ENCODE results near the gene USP50.
"Not testable (repeated sequence)": the region's sequence is repeated elsewhere in the genome, so short reads cannot be mapped to it uniquely, and the experiment has no call there.

Gene USP50

DNA sequence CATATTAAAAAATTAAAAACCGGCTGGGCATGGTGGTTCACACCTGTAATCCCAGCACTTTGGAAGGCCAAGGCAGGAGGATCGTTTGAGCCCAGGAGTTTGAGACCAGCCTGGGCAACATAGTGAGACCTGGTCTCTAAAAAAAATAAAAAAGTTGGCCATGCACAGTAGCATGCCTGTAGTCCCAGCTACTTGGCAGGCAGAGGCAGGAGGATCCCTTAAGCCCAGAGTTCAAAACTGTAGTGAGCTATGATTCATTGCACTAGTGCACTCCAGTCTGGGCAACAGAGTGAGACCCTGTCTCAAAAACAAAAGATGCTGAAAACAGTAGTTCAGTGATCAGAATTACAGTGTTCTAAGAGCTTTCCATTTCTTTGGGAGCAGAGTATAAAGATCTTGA lies 40.8 kb downstream of the USP50 start:
- not testable (repeated sequence) for DNase-seq (ENCODE audit: low spot score)

DNA sequence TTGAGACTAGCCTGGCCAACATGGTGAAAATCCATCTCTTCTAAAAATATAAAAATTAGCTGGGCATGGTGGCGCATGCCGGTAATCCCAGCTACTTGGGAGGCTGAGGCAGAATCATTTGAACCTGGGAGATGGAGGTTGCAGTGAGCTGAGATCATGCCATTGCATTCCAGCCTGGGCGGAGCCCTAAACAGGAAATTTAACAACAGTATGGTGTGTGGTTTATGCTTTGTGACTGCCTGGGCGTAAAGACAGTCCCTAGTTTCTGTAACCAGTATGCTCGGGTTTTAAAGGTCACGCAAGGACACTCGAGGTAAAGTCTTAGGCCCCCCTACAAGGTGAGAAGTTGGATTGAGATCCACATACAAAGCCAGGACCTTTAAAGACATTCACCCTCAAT lies 43.3 kb downstream of the USP50 start:
- DNase-seq (ENCODE audit: low spot score), result no peak

DNA sequence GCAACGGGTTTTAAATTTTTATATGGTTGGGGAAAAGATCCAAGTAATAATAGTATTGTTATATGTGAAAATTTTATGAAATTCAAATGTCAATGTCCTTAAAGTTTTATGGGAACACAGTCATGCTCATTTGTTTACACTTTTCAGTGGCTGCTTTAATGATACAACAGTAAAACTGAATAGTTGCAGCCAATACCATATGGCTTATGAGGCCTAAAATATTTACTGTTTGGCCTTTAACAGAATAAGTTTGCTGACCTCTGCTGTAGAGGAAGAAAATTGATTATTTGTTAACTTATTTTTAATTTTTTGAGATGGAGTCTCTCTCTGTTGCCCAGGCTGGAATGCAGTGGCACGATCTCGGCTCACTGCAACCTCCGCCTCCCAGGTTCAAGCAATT lies 44.7 kb downstream of the USP50 start:
- no peak for DNase-seq (ENCODE audit: low spot score)

DNA sequence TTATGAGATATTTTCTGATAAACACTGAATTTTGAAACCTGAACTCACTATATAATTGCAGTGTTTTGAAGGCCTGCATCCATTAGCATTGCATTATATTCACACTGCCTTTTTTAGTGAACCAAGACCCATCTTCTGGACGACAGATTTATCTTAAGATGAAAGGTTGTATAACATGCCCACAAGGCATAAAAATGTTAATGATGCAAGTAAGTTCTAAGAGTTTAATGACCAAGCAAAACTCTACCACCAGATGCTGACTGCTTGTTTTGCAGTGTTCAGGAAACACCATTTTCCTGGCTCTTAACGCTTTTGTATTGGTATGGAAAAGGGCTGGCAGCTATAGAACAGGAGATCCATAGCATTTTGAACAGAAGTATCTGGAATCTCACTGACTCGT lies 46.1 kb downstream of the USP50 start:
- DNase-seq (ENCODE audit: low spot score), result no peak

DNA sequence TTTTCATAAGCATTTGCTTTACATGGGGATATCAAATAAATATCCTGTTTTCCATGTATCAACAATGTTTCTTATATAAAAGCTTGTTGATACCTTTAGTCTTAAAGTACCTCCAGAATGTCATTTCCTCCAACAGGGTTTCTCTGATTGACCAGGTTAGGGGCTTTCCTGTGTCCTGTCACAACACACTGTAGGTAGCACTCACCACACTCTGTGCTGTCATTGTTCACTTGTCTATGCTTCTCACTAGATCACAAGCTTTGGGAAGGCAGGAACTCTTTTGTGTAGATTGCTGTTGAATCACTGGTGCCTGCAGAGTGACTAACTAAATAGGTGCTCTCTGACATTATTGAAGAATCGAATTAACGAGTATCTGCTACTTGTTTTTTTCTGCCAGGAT lies 49.8 kb downstream of the USP50 start:
- no peak for DNase-seq (ENCODE audit: low spot score)

DNA sequence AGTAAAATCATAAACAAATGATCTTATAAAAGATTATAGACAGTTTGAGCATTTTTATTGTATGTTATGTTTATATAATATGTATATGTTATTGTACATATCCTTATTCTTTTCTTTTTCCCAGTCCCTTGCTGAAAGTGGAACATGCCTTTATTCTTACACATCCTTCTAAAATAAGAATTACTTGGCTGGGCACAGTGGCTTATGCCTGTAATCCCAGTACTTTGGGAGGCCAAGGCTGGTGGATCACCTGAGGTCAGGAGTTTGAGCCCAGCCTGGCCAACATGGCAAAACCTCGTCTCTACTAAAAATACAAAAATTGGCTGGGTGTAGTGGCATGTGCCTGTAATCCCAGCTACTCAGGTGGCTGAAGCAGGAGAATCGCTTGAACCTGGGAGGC lies 51.9 kb downstream of the USP50 start:
- DNase-seq (ENCODE audit: low spot score), result not testable (repeated sequence)

DNA sequence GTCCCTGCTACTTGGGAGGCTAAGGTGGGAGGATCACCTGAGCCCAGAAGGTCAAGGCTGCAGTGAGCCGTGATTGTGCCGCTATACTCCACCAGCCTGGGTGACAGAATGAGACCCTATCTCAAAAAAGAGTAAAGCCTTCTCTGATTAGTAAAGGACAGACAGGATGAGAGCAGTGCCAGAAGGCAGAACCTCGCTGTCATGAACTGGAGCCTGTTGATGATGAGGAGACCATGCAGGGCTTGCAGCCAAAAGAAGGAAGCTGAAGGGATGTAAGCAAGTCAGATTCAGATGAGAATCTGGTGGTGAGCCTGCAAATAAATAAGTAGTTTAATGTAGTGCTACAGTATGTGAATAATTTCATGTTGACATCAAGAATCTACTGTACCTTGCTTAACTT lies 52.8 kb downstream of the USP50 start:
- no peak for DNase-seq (ENCODE audit: low spot score)

DNA sequence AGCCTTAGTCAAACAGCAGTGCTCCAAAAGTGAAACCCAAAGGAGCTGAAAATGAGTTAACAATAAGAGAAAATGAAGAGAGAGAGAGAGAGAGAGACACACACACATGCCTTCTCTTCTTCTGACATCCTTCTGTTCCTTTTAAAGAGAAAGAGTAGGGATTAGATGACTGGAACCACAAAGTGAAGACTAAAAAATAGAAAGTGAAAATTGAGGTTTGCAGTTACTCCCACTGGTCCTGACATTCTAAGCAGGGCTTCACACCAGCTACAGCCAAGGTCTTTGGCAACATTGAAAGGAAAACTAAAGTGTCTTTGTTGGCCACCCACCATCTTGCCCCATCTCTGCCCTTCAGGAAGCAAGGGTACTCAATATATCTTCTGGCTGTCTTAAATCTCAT lies 59.2 kb downstream of the USP50 start:
- no peak for DNase-seq (ENCODE audit: low spot score)

DNA sequence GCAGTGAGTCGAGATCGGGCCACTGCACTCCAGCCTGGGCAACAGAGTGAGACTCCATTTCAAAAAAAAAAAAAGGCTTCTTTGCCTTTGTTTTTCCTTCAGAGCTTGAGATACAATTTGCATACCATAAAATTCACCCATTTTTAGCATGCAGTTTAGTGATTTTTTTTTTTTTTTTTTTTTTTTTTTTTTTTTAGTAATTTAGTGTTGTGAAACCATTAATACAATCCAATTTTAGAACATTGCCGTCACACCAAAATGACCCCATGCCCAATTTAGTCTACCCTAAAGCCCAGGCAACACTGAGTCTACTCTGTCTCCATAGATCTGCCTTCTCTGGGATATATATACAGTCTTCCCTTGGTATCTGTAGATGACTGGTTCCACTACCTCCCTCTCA lies 61.1 kb downstream of the USP50 start:
- no peak for DNase-seq (ENCODE audit: low spot score)

DNA sequence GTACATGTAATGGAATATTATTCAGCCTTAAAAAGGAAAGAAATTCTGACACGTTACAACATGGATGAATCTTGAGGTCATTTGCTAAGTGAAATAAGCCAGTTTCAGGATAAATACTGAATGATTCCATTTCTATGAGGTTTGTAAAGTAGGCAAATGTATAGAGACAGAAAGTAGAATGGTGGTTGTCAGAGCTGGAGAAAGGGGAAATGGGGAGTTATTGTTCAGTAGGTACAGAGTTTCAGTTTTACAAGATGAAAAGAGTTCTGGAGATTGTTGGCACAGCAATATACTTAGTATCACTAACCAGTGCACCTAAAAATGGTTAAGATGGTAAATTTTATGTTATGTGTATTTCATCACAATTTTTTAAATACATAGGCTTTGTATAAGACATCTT lies 61.7 kb downstream of the USP50 start:
- no peak for DNase-seq (ENCODE audit: low spot score)

DNA sequence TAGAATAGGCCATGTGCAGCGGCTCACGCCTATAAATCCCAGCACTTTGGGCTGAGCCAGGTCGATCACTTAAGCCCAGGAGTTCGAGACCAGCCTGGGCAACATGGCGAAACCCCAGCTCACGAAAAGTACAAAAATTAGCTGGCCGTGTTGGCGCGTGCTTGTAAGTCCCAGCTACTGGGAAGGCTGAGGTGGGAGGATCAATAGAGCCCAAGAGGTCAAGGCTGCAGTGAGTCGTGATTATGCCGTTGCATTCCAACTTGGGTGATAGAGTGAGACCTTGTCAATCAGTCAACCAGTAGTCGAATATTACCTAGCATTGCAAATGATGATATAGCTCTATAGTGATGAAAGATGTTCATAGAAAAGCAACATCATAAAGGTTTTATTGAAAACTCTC lies 70.3 kb downstream of the USP50 start:
- no peak for DNase-seq (ENCODE audit: low spot score)

DNA sequence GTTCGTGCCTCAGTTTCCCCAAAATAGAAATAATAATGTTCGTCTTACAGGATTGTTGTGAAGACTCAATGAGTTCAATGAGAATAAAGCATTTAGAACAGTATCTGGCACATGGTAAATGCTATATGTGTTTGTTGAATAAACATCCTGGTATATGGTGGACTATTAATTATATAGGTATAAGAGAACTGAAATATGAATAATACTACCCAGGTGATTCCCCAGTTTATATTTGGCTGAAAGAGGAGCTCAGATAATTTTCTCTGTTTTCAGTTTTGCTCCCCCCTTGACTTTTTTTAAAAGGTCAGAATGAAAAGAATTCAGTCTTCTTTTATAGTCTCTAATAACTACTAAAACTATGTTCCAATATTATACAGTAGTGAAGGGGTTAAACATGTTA lies 75.4 kb downstream of the USP50 start:
- no peak for DNase-seq (ENCODE audit: low spot score)

DNA sequence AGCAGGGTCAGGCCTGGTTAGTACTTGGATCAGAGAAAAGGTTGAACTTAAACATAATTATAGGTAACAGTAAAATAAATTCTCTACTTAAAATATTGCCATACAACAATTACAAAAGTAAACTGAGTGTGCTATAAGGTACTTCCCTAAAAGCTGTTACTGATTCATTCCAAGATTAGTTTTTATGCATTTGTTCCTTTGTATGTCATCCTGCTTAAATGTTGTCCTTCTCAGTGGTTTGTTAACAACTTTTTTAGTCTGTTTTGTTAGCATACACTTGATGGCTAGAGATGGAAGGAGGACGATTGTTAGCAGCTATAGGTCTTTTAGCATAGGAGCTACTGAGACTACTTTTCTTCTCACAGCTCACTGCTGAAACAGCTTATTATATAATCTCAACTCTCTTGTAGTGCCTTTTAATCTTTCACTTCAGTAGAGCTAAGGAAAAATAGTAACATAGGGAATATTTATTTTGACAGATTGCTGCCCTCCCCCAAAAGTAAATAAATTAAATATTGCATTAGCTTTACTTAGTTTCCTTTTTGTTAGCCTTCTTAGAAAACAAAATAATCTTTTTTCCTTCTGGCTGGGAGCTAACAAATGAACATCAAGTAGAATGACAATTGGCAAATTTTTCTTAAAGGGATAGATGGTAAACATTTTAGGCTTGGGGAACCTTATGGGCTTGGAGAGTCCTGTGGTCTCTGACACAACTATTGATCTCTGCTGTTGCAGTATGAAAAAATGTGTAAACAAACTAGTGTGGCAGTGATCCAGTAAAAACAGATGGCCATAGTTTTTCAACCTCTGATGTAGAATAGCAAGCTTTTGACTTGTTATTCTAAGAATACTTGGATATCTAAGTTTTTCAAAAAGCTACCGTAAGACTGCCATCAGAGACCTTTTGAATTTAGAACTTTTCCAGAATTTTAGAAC lies 82.8 kb downstream of the USP50 start:
- no peak for DNase-seq (ENCODE audit: low spot score)

DNA sequence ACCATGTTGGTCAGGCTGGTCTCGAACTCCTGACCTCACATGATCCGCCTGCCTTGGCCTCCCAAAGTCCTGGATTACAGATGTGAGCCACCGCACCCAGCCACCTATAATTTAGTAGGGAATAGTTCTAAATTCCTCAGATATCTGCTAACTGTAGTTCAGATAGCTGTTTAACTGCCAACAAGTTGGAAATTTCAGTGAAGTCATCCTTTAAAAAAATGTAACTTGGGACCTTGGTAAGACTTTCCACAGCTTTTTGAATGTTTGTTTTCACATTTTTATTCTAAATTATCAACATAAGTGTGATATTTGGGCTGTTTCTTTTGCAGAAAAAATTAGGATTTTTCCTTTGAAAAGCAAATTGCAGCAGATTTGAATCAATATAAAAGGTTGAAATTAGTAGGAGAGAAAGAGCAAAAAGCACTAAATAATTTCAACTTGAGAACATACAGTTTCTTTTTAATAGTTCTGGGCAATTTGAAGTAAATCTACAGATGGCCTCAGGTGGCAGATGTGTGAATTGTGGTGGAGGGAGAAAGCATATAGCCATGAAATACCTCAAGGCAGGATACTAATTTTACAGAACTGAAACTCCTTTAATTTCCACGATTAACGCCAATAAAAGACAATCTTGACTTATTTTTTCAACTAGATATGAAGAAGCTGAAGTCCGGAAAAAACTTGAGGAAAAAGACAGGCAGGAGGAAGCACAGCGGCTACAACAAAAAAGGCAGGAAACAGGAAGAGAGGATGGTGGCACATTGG lies 87.9 kb downstream of the USP50 start:
- no peak for DNase-seq (ENCODE audit: low spot score)

DNA sequence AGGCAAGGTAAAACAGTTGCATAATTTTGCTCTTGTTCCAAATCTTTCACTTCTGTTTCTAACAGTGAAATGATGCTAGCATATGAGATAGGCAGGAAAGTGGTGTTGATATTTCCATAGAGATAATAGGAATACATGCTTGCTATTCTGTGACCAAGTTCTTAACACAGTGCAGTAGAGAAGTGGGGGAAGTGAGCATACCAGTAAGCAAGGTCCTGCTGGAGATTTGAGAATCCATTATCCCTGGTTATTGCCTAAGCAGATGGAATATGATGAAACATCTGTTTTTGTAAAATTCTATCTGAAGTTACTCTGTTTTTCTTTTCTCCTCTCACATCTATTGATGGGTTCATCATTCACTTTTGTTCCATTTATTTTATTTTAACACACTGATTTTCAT lies 93.5 kb downstream of the USP50 start:
- DNase-seq (ENCODE audit: low spot score), result no peak

Small RNAs within 50 kb of the gene (small RNA-seq; reads per million reads assigned to genes)
- gene RNA5SP395, result 0 to 0.27 reads per million in 2 experiments
